Measurements from ENCODE around the gene NYAP2.

The NYAP2 gene

DNA sequence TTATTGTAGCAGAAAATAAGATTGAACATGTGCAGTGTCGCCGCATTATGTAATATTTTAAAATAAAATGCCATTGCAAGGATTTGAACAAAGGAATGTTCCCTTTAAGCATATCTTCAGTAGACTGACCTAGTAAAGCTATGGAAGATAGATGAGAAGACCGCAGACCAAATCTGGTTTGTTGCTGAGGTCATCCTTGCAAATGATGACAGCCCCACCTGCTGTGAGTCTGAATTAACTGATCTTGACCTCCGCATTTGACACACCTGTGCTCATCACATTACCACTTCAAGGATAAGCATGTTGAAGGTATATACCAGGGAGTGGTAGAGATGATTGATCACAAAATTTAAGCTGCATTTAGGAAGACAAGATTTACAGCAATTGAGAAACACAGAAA is 96.2 kb downstream of the NYAP2 start:
- TF ChIP-seq, protein P1, sequence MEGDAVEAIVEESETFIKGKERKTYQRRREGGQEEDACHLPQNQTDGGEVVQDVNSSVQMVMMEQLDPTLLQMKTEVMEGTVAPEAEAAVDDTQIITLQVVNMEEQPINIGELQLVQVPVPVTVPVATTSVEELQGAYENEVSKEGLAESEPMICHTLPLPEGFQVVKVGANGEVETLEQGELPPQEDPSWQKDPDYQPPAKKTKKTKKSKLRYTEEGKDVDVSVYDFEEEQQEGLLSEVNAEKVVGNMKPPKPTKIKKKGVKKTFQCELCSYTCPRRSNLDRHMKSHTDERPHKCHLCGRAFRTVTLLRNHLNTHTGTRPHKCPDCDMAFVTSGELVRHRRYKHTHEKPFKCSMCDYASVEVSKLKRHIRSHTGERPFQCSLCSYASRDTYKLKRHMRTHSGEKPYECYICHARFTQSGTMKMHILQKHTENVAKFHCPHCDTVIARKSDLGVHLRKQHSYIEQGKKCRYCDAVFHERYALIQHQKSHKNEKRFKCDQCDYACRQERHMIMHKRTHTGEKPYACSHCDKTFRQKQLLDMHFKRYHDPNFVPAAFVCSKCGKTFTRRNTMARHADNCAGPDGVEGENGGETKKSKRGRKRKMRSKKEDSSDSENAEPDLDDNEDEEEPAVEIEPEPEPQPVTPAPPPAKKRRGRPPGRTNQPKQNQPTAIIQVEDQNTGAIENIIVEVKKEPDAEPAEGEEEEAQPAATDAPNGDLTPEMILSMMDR (IDR thresholded peaks at IDR 0.05; ENCODE audit: low read length), result no peak
- no peak for TF ChIP-seq EZH2 (IDR thresholded peaks at IDR 0.05; ENCODE audit: borderline replicate concordance, low read length)
- no peak overlapping the region for H3K4me3 ChIP-seq (ENCODE audit: low read depth, low read length, poor library complexity, severe bottlenecking)
- H3K27ac ChIP-seq (ENCODE audit: low read depth, low read length, poor library complexity, severe bottlenecking), result no peak overlapping the region
- no peak overlapping the region for H3K9ac ChIP-seq (ENCODE audit: low read length)
- no peaks in the 10 kb centered on the region for H3K9me3 ChIP-seq (ENCODE audit: low read length)
- H4K20me1 ChIP-seq (ENCODE audit: insufficient read depth, low read length), result no peaks in the 10 kb centered on the region
- no peak overlapping the region for H2AFZ ChIP-seq (ENCODE audit: low read length)
- H3K36me3 ChIP-seq (ENCODE audit: insufficient read depth, low read length), result no peaks in the 10 kb centered on the region
- no peaks in the 10 kb centered on the region for H3K4me1 ChIP-seq (ENCODE audit: insufficient read depth, low read length, severe bottlenecking)
- no peaks in the 10 kb centered on the region for H3F3A ChIP-seq (ENCODE audit: insufficient read depth, low read length)
- H3K9me2 ChIP-seq (ENCODE audit: low read depth, low read length), result no peaks in the 10 kb centered on the region
- H3K27me3 ChIP-seq (ENCODE audit: insufficient read depth, low read length), result no peaks in the 10 kb centered on the region
- H3K4me2 ChIP-seq (ENCODE audit: low read length), result no peak overlapping the region
- no peaks in the 10 kb centered on the region for H3K79me2 ChIP-seq (ENCODE audit: insufficient read depth, low read length)

DNA sequence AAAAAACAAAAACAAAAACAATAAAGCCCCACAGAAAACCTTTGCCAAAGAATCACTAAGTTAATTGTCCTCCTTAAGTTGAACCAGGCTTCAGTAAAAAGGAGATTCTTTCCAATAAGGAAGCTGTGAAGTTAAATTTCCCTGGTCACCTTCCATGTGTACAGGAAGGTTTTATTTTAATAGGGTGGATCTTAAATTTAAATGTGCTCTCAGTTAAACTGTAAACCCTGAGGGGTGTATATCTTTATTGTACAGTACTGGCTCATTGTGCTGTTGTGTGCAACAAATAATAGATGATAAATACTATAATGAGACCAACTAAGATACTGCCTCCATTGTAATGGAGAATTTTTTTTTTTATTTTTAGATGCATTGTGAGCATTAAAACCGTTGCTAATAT is 97.1 kb downstream of the NYAP2 start:
- Histone ChIP-seq H3K79me2 (ENCODE audit: insufficient read depth, low read length) (no peaks in the 10 kb centered on the region), H4K20me1 (ENCODE audit: insufficient read depth, low read length) (no peaks in the 10 kb centered on the region), H3K36me3 (ENCODE audit: insufficient read depth, low read length) (no peaks in the 10 kb centered on the region), H3K9me3 (ENCODE audit: low read length) (no peaks in the 10 kb centered on the region), H3K4me1 (ENCODE audit: insufficient read depth, low read length, severe bottlenecking) (no peaks in the 10 kb centered on the region), H3K27me3 (ENCODE audit: insufficient read depth, low read length) (no peaks in the 10 kb centered on the region), H3K4me3 (ENCODE audit: low read depth, low read length, poor library complexity, severe bottlenecking) (no peak overlapping the region), H3K9ac (ENCODE audit: low read length) (no peak overlapping the region), H2AFZ (ENCODE audit: low read length) (no peak overlapping the region), H3F3A (ENCODE audit: insufficient read depth, low read length) (no peaks in the 10 kb centered on the region), H3K9me2 (ENCODE audit: low read depth, low read length) (no peaks in the 10 kb centered on the region), H3K27ac (ENCODE audit: low read depth, low read length, poor library complexity, severe bottlenecking) (no peak overlapping the region), H3K4me2 (ENCODE audit: low read length) (no peak overlapping the region)
- no peak for TF ChIP-seq EZH2 (IDR thresholded peaks at IDR 0.05; ENCODE audit: borderline replicate concordance, low read length)
- TF ChIP-seq, protein P1 (IDR thresholded peaks at IDR 0.05; ENCODE audit: low read length), result no peak

DNA sequence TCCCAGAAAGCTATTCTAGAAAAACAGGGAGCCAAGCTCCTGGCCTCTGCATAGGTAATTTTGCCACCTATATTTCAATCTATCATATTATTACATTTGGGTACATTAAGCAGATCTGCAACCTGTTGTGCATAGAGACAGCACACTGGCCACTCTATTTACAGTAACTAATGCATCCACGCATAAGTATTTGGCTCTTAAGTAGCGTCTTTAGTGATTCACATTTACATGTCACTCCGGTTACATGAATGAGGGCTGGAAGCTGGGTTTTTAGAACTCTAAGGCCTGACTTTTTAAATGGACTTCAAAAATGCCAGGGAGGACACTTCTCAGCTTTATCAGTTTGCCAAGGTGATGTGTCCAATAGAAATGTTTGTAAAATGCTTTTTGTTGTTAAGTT is 97.7 kb downstream of the NYAP2 start:
- Histone ChIP-seq H3K4me2 (ENCODE audit: low read length) (no peak overlapping the region), H3F3A (ENCODE audit: insufficient read depth, low read length) (no peaks in the 10 kb centered on the region), H3K9me3 (ENCODE audit: low read length) (no peaks in the 10 kb centered on the region), H3K27me3 (ENCODE audit: insufficient read depth, low read length) (no peaks in the 10 kb centered on the region), H3K27ac (ENCODE audit: low read depth, low read length, poor library complexity, severe bottlenecking) (no peak overlapping the region), H3K4me1 (ENCODE audit: insufficient read depth, low read length, severe bottlenecking) (no peaks in the 10 kb centered on the region), H3K9ac (ENCODE audit: low read length) (no peak overlapping the region), H3K79me2 (ENCODE audit: insufficient read depth, low read length) (no peaks in the 10 kb centered on the region), H3K36me3 (ENCODE audit: insufficient read depth, low read length) (no peaks in the 10 kb centered on the region), H2AFZ (ENCODE audit: low read length) (no peak overlapping the region), H3K4me3 (ENCODE audit: low read depth, low read length, poor library complexity, severe bottlenecking) (no peak overlapping the region), H4K20me1 (ENCODE audit: insufficient read depth, low read length) (no peaks in the 10 kb centered on the region), H3K9me2 (ENCODE audit: low read depth, low read length) (no peaks in the 10 kb centered on the region)
- TF ChIP-seq, protein P1 (IDR thresholded peaks at IDR 0.05; ENCODE audit: low read length), result no peak
- no peak for TF ChIP-seq EZH2 (IDR thresholded peaks at IDR 0.05; ENCODE audit: borderline replicate concordance, low read length)
